NB4 (cell line): ENCODE measurements around the gene MCCC1.

Experiments
- DNase-seq: peaks from one replicate; pipeline ENCODE4 v3.0.0; 2010; ENCODE audit warnings: low read depth
- H3K4me3 ChIP-seq: one replicate; pipeline ENCODE4 v1.5.1; 2011; ENCODE audit warnings: mild to moderate bottlenecking, low read depth, low read length, moderate library complexity
- MAX ChIP-seq: IDR thresholded peaks from 2 replicates; pipeline ENCODE4 v1.6.1; 2011; ENCODE audit warnings: low read depth, low read length
- MYC ChIP-seq: IDR thresholded peaks from 2 replicates; pipeline ENCODE4 v1.6.1; 2011; ENCODE audit warnings: low read depth, low read length
- POLR2A ChIP-seq: IDR thresholded peaks from 2 replicates; pipeline ENCODE4 v1.6.1; 2011; ENCODE audit warnings: mild to moderate bottlenecking; ENCODE audit not compliant: insufficient read length; ENCODE audit errors: extremely low read depth
- TF ChIP-seq, protein P1 (sequence below): IDR thresholded peaks from one replicate; pipeline ENCODE4 v1.5.1; 2012; ENCODE audit warnings: low read depth, low read length

The MCCC1 gene

GRCh38 chr3:183132409-183132808, 33.1 kb upstream of the MCCC1 start:
- no peak for DNase-seq
- H3K4me3 ChIP-seq, result no peak overlapping the region
- TF ChIP-seq MYC, result no peak
- TF ChIP-seq, protein P1, sequence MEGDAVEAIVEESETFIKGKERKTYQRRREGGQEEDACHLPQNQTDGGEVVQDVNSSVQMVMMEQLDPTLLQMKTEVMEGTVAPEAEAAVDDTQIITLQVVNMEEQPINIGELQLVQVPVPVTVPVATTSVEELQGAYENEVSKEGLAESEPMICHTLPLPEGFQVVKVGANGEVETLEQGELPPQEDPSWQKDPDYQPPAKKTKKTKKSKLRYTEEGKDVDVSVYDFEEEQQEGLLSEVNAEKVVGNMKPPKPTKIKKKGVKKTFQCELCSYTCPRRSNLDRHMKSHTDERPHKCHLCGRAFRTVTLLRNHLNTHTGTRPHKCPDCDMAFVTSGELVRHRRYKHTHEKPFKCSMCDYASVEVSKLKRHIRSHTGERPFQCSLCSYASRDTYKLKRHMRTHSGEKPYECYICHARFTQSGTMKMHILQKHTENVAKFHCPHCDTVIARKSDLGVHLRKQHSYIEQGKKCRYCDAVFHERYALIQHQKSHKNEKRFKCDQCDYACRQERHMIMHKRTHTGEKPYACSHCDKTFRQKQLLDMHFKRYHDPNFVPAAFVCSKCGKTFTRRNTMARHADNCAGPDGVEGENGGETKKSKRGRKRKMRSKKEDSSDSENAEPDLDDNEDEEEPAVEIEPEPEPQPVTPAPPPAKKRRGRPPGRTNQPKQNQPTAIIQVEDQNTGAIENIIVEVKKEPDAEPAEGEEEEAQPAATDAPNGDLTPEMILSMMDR, result no peak
- TF ChIP-seq MAX, result no peak
- TF ChIP-seq POLR2A, result no peak

DNA sequence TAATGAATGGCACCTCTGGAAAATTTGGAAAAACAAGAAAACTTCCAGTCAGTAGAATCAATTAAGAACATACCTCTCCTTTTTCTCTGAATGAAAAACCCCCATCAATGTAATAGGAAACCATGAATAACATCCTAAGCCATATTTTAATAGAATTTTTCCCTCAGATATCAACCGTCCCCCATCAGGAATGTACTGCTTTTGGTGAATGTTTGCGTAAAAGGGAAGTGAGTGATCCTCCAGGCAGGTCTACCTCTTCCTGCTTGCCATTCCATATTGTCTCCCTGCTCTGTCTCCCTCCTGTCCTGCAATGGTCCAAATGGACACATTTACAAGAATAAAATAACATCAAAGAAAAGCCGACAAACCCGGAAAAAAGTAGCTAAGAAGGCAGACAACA, 32.4 kb upstream of the MCCC1 start:
- no peak for DNase-seq
- H3K4me3 ChIP-seq, result no peak overlapping the region
- TF ChIP-seq MYC (no peak), POLR2A (no peak), MAX (no peak)
- TF ChIP-seq, protein P1, result no peak

DNA sequence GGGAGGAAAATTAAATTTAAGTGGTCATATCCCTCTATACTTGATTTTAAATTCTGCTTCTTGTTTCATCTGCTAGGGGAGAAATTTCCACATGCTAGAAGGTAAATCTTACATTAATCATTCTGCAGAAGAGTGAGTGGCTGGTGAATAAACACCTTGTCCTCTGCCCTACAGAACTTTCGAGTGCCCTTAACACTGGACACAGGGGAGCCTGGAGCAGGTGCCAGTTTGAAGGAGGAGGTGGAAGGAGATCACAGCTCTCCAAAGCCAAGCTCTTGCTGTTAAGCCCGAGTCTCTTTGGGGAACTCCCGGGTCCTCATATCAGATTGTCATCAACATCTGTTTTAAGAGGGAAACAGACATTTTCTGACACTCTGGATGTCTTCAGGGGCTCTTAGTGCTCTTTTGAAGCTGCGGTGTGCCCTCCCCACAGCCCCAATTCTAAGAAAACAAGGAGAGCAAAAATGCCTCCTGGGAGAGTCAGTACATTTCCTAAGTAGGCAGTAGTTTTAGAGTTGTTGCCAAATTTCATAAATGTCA, 32.0 kb upstream of the MCCC1 start:
- TF ChIP-seq MYC, result no peak
- TF ChIP-seq, protein P1, result no peak
- no peak for TF ChIP-seq POLR2A
- TF ChIP-seq MAX, result no peak
- no peak for DNase-seq
- H3K4me3 ChIP-seq, result no peak overlapping the region

GRCh38 chr3:183129243-183129642, 29.9 kb upstream of the MCCC1 start:
- no peak for DNase-seq
- TF ChIP-seq POLR2A, result no peak
- TF ChIP-seq MAX, result no peak
- TF ChIP-seq, protein P1, result no peak
- TF ChIP-seq MYC, result no peak
- H3K4me3 ChIP-seq, result no peak overlapping the region

GRCh38 chr3:183128709-183129108, 29.4 kb upstream of the MCCC1 start:
- no peak for DNase-seq
- TF ChIP-seq POLR2A, result no peak
- no peak for TF ChIP-seq MYC
- TF ChIP-seq, protein P1, result no peak
- no peak for TF ChIP-seq MAX

More at GRCh38 chr3:183128709-183129108, 29.4 kb upstream of the MCCC1 start:
- H3K4me3 ChIP-seq, result no peak overlapping the region
